GM23338 (cell line): Measurements from ENCODE around the gene NEMP1.

Experiments
- CREB1 ChIP-seq: fragments of 250-450 bp; sonication (Bioruptor Pico); IDR thresholded peaks from 2 replicates; pipeline ENCODE4 v1.5.0; 2020; ENCODE audit warnings: low read depth, mild to moderate bottlenecking, moderate library complexity
- CTCF ChIP-seq, 2 experiments: fragments of 200-600 bp in 1 of 2; sonication (generic) in 1 of 2; conservative IDR thresholded peaks; 2 replicates each; pipeline versions ENCODE4 v1.5.1 to v1.6.1; 2016 to 2017; ENCODE audit warnings: antibody characterized with exemption in 2 of 2, low read depth in 2 of 2, mild to moderate bottlenecking in 2 of 2, moderate library complexity in 1 of 2
- ETS1 ChIP-seq: IDR thresholded peaks from 2 replicates; pipeline ENCODE4 v1.6.1; 2016; ENCODE audit warnings: antibody characterized with exemption
- EZH2 ChIP-seq: fragments of 200-600 bp; sonication (generic); IDR thresholded peaks from one replicate; pipeline ENCODE4 v1.8.0; 2017; ENCODE audit warnings: antibody characterized with exemption, mild to moderate bottlenecking, low read depth; ENCODE audit not compliant: unreplicated experiment
- EZH2phosphoT487 ChIP-seq: fragments of 200-600 bp; sonication (generic); IDR thresholded peaks from one replicate; pipeline ENCODE4 v1.8.1; 2018; ENCODE audit warnings: antibody characterized with exemption; ENCODE audit not compliant: unreplicated experiment
- JUNB ChIP-seq: IDR thresholded peaks from one replicate; pipeline ENCODE4 v1.6.1; 2016; ENCODE audit warnings: antibody characterized with exemption; ENCODE audit not compliant: unreplicated experiment
- NANOG ChIP-seq: IDR thresholded peaks from 2 replicates; pipeline ENCODE4 v1.6.1; 2016; ENCODE audit warnings: antibody characterized with exemption, borderline replicate concordance
- POLR2AphosphoS5 ChIP-seq: IDR thresholded peaks from 2 replicates; pipeline ENCODE4 v1.6.1; 2016; ENCODE audit warnings: antibody characterized with exemption, low read depth
- REST ChIP-seq: IDR thresholded peaks from one replicate; pipeline ENCODE4 v1.6.1; 2018; ENCODE audit warnings: antibody characterized with exemption; ENCODE audit not compliant: unreplicated experiment
- STAT1 ChIP-seq: IDR thresholded peaks from one replicate; pipeline ENCODE4 v1.6.1; 2016; ENCODE audit warnings: antibody characterized with exemption; ENCODE audit not compliant: unreplicated experiment

GRCh38 chr12:57107456-57108155 lies 29.0 kb upstream of the NEMP1 start:
- TF ChIP-seq CTCF (conservative IDR thresholded peaks at IDR 0.05; ENCODE audit: low read depth in 2 of 2) (no peak), EZH2phosphoT487 (no peak), REST (no peak), POLR2AphosphoS5 (no peak), JUNB (no peak), CREB1 (CRISPR knock-in tag) (no peak), EZH2 (no peak), STAT1 (no peak), ETS1 (no peak), NANOG (no peak)
